GM12878 (cell line): ENCODE data around the gene ZNF467.

Source experiments
- BRCA1 ChIP-seq: IDR thresholded peaks from 2 replicates; pipeline ENCODE4 v1.6.1; 2011; ENCODE audit warnings: low read depth, low read length, improper control_type of control experiment
- CEBPB ChIP-seq, 2 experiments: fragments of 150-350 bp in 1 of 2; IDR thresholded peaks; 2 replicates each; pipeline ENCODE4 v1.6.1; 2012 to 2014; ENCODE audit warnings: low read depth in 2 of 2, low read length in 2 of 2, borderline replicate concordance in 1 of 2, inconsistent platforms in 1 of 2
- CTCF ChIP-seq, 3 experiments: IDR thresholded peaks in 2 of 3; conservative IDR thresholded peaks in 1 of 3; 2 replicates each; pipeline ENCODE4 v1.5.1; 2011; ENCODE audit warnings: low read depth in 3 of 3, low read length in 3 of 3, mild to moderate bottlenecking in 3 of 3, control low read depth in 2 of 3, moderate library complexity in 2 of 3, inconsistent platforms in 1 of 3, mixed read lengths in 1 of 3; ENCODE audit not compliant: control insufficient read depth in 2 of 3, insufficient read depth in 1 of 3; ENCODE audit errors: extremely low read depth in 1 of 3
- POLR2A ChIP-seq: IDR thresholded peaks from 2 replicates; pipeline ENCODE4 v1.6.1; 2011; ENCODE audit warnings: low read depth, mild to moderate bottlenecking, low read length
- YY1 ChIP-seq: IDR thresholded peaks from 2 replicates; pipeline ENCODE4 v1.6.1; 2011; ENCODE audit warnings: low read depth, mild to moderate bottlenecking, low read length

- TF ChIP-seq YY1, result no peak
- no peak for TF ChIP-seq CTCF (IDR thresholded peaks at IDR 0.05 in 2 of 3, conservative IDR thresholded peaks at IDR 0.05 in 1 of 3; ENCODE audit: control insufficient read depth in 2 of 3, extremely low read depth in 1 of 3, insufficient read depth in 1 of 3, low read depth in 3 of 3, low read length in 3 of 3)
- TF ChIP-seq POLR2A, result no peak
- TF ChIP-seq BRCA1, result no peak
- no peak for TF ChIP-seq CEBPB (IDR thresholded peaks at IDR 0.05; ENCODE audit: borderline replicate concordance in 1 of 2, low read depth in 2 of 2, low read length in 2 of 2)
These were observed at the start of gene ZNF467 for GRCh38 chr7:149773446-149774236.
